Endothelial cell of umbilical vein (primary cell): ENCODE results near the gene PNPLA7. TPM values are rescaled to one million over a fixed set of nuclear protein-coding genes. Genes with fewer than 3 reads are reported as not detected.

Source experiments
- BruUV-seq: library from RNA; stranded (reverse); fragments of 400-500 nt; replicated peaks from 2 replicates; lab custom pipeline; 2021; lab: Mats Ljungman, UMichigan
- CTCF ChIA-PET: fragments of 300-600, 350-600 bp; sonication (Branson Sonifier 250); formaldehyde crosslinking; loops from one replicate; lab custom pipeline; 2021; ENCODE audit warnings: antibody characterized with exemption, inconsistent platforms; lab: Charles Lee
- POLR2A ChIA-PET: fragments of 300-600, 350-600 bp; sonication (Branson Sonifier 250); formaldehyde crosslinking; loops from one replicate; lab custom pipeline; 2021; ENCODE audit warnings: antibody characterized with exemption, inconsistent platforms; lab: Charles Lee
- DNase-seq: peaks from one replicate; pipeline ENCODE4 v3.0.0-alpha.2; 2011; ENCODE audit warnings: low read depth, low spot score
- FAIRE-seq: peaks from 2 replicates; lab custom pipeline; 2011; peaks lifted over from hg19 to GRCh38; lab: Jason Lieb, UNC
- H2AFZ ChIP-seq: 2 replicates; pipeline ENCODE4 v1.6.0; 2012; ENCODE audit warnings: low read depth, low read length, control low read depth, inconsistent platforms
- H3K27ac ChIP-seq: 2 replicates; pipeline ENCODE4 v1.5.1; 2011; ENCODE audit warnings: low read depth, mild to moderate bottlenecking, control low read depth, low read length, moderate library complexity; ENCODE audit not compliant: insufficient read depth
- H3K27me3 ChIP-seq, 2 experiments: 2 replicates each; pipeline versions ENCODE4 v1.6.0 to v1.6.1; 2011; ENCODE audit warnings: low read length in 2 of 2, mixed read lengths in 1 of 2; ENCODE audit not compliant: control insufficient read depth in 2 of 2, insufficient read depth in 2 of 2
- H3K36me3 ChIP-seq, 2 experiments: 2 replicates in 1 of 2; 3 replicates in 1 of 2; pipeline ENCODE4 v1.5.1; 2011; ENCODE audit warnings: low read length in 2 of 2, mild to moderate bottlenecking in 1 of 2, moderate library complexity in 1 of 2; ENCODE audit not compliant: control insufficient read depth in 2 of 2, insufficient read depth in 2 of 2; ENCODE audit errors: extremely low read depth in 1 of 2
- H3K4me1 ChIP-seq: 3 replicates; pipeline ENCODE4 v1.5.1; 2011; ENCODE audit warnings: mild to moderate bottlenecking, low read length; ENCODE audit not compliant: control insufficient read depth, insufficient read depth; ENCODE audit errors: extremely low read depth
- H3K4me2 ChIP-seq: 2 replicates; pipeline ENCODE4 v1.6.1; 2011; ENCODE audit warnings: low read length, control low read depth, mixed read lengths; ENCODE audit not compliant: insufficient read depth
- H3K4me3 ChIP-seq, 3 experiments: fragments of 200-600 bp in 1 of 3; sonication (generic), shearing (Covaris generic) in 1 of 3; replicated peaks in 1 of 3; 2 replicates each; pipeline ENCODE4 v1.5.1; 2011 to 2016; ENCODE audit warnings: control low read depth in 3 of 3, low read length in 3 of 3, mild to moderate bottlenecking in 2 of 3, inconsistent platforms in 1 of 3, low read depth in 1 of 3, moderate library complexity in 1 of 3; ENCODE audit not compliant: insufficient read depth in 1 of 3
- H3K79me2 ChIP-seq: 2 replicates; pipeline ENCODE4 v1.6.0; 2012; ENCODE audit warnings: low read length, inconsistent platforms; ENCODE audit not compliant: control insufficient read depth, insufficient read depth
- H3K9ac ChIP-seq: replicated peaks from 2 replicates; pipeline ENCODE3; 2011; ENCODE audit warnings: low read length, control low read depth; ENCODE audit not compliant: insufficient read depth; ENCODE audit errors: extremely low read depth
- H3K9me1 ChIP-seq: replicated peaks from 3 replicates; pipeline ENCODE4 v1.6.0; 2011; ENCODE audit warnings: mild to moderate bottlenecking, low read length; ENCODE audit not compliant: control insufficient read depth, insufficient read depth; ENCODE audit errors: extremely low read depth
- H3K9me3 ChIP-seq: replicated peaks from 2 replicates; pipeline ENCODE4 v1.5.1; 2012; ENCODE audit warnings: low read length, inconsistent platforms; ENCODE audit not compliant: control insufficient read depth, insufficient read depth
- H4K20me1 ChIP-seq: replicated peaks from 2 replicates; pipeline ENCODE3; 2011; ENCODE audit warnings: mild to moderate bottlenecking, low read length; ENCODE audit not compliant: control insufficient read depth, insufficient read depth; ENCODE audit errors: extremely low read depth
- CTCF ChIP-seq, 2 donors: IDR thresholded peaks; 1 replicate in 1 of 2; 2 replicates in 1 of 2; pipeline ENCODE4 v1.5.1; 2011; ENCODE audit warnings: low read length in 2 of 2, mild to moderate bottlenecking in 2 of 2, moderate library complexity in 2 of 2, control low read depth in 1 of 2, inconsistent platforms in 1 of 2, low read depth in 1 of 2; ENCODE audit not compliant: insufficient read depth in 1 of 2; ENCODE audit errors: extremely low read depth in 1 of 2
- EZH2 ChIP-seq: IDR thresholded peaks from 2 replicates; pipeline ENCODE4 v1.6.1; 2012; ENCODE audit warnings: borderline replicate concordance, low read depth, mild to moderate bottlenecking, moderate library complexity, low read length, inconsistent platforms; ENCODE audit not compliant: severe bottlenecking
- FOS ChIP-seq: IDR thresholded peaks from 2 replicates; pipeline ENCODE4 v1.6.1; 2011; ENCODE audit warnings: mild to moderate bottlenecking, low read length, moderate library complexity, borderline replicate concordance; ENCODE audit not compliant: insufficient read depth
- JUN ChIP-seq: IDR thresholded peaks from 2 replicates; pipeline ENCODE4 v1.6.1; 2011; ENCODE audit warnings: borderline replicate concordance, low read depth; ENCODE audit not compliant: insufficient read length, insufficient read depth
- MAX ChIP-seq: IDR thresholded peaks from 2 replicates; pipeline ENCODE4 v1.6.1; 2011; ENCODE audit not compliant: insufficient read depth, insufficient read length
- MYC ChIP-seq: IDR thresholded peaks from one replicate; pipeline ENCODE4 v1.6.1; 2011; ENCODE audit warnings: mild to moderate bottlenecking, low read depth, low read length
- POLR2A ChIP-seq: IDR thresholded peaks from 2 replicates; pipeline ENCODE4 v1.6.1; 2012; ENCODE audit warnings: low read depth, mild to moderate bottlenecking, control low read depth, low read length
- POLR2AphosphoS5 ChIP-seq: IDR thresholded peaks from 2 replicates; pipeline ENCODE4 v1.6.1; 2012; ENCODE audit warnings: low read depth, mild to moderate bottlenecking, control low read depth, low read length, moderate library complexity; ENCODE audit not compliant: insufficient read depth
- dilution Hi-C: fragments of 300-500 bp; cut with MboI; formaldehyde crosslinking; loops from one replicate; pipeline ENCODE4 v1.15.0; 2019; ENCODE audit warnings: low sequenced_read_pairs; ENCODE audit not compliant: extremely low pct_ligation_motif_present
- intact Hi-C: fragments of 100-400 bp; cut with micrococcal nuclease; formaldehyde crosslinking; loops from one replicate; pipeline ENCODE4 v1.10.0; 2022
- polyA plus RNA-seq, 4 experiments: library from polyadenylated mRNA; depleted of rRNA in 3 of 4; stranded (reverse) in 3 of 4; unstranded in 1 of 4; fragments of >200 nt; gene quantifications; 2 replicates each; pipeline versions ENCODE4 v1.2.1 to v1.2.3, GENCODE V29; 2011 to 2012; ENCODE audit warnings: missing spikeins in 1 of 4
- total RNA-seq: library from RNA; stranded (reverse); gene quantifications from 2 replicates; pipeline ENCODE4 v1.2.3, GENCODE V29; 2021

PNPLA7 gene
- total and polyA plus RNA-seq, 2 donors (not counting 3 experiments of a cell fraction or from before 2014, with no cell fraction given) = 1.0 to 1.9 TPM

- intact Hi-C loops (no loop called here), dilution Hi-C loops (no loop called here)
- ChIA-PET CTCF (interaction anchor here (4.6 kb wide), 1 partner anchor 109 kb away, joined by 36 read pairs; the partner anchor contains the start of gene NRARP), POLR2A (no interaction called here)
- no peaks in the 10 kb centered on the region for H3K27me3 ChIP-seq
- H3K36me3 ChIP-seq = no peaks in the 10 kb centered on the region
- peak overlapping the region; percentile 45 for H3K9ac ChIP-seq
- peak overlapping the region; percentile 23 for H3K4me2 ChIP-seq
- TF ChIP-seq CTCF (IDR thresholded peaks at IDR 0.05; ENCODE audit: extremely low read depth in 1 of 2, insufficient read depth in 1 of 2, low read depth in 1 of 2, low read length in 2 of 2) (no peak), POLR2A (peak; percentile 42)
- peak overlapping the region; percentile 75 for H3K27ac ChIP-seq
- H2AFZ ChIP-seq = no peak overlapping the region
- H3K9me3 ChIP-seq = no peaks in the 10 kb centered on the region
- no peaks in the 10 kb centered on the region for H4K20me1 ChIP-seq
- peaks cover 16% of the 10 kb centered on the region for H3K79me2 ChIP-seq
- peaks cover 33% of the 10 kb centered on the region for H3K4me1 ChIP-seq
- FAIRE-seq = no peak
- no peak for DNase-seq
- no TSS peak for BruUV-seq
- H3K4me3 ChIP-seq = no peak overlapping the region
- H3K9me1 ChIP-seq = no peaks in the 10 kb centered on the region
These were observed 138.9 kb downstream of the PNPLA7 start for GRCh38 chr9:137411260-137411644.

GRCh38 chr9:137410891-137411249 lies 139.3 kb downstream of the PNPLA7 start:
- Histone ChIP-seq H2AFZ (no peak overlapping the region), H3K36me3 (no peaks in the 10 kb centered on the region), H3K4me3 (no peak overlapping the region), H4K20me1 (no peaks in the 10 kb centered on the region), H3K9ac (no peak overlapping the region), H3K4me1 (peaks cover 35% of the 10 kb centered on the region), H3K9me3 (no peaks in the 10 kb centered on the region), H3K27me3 (no peaks in the 10 kb centered on the region), H3K27ac (peak overlapping the region; percentile 75), H3K79me2 (peaks cover 12% of the 10 kb centered on the region), H3K9me1 (no peaks in the 10 kb centered on the region), H3K4me2 (no peak overlapping the region)
- no TSS peak for BruUV-seq
- dilution Hi-C loops (no loop called here), intact Hi-C loops (no loop called here)
- ChIA-PET CTCF (interaction anchor here (4.6 kb wide), 1 partner anchor 109 kb away, joined by 36 read pairs; the partner anchor contains the start of gene NRARP), POLR2A (no interaction called here)
- FAIRE-seq = no peak
- DNase-seq = no peak
- TF ChIP-seq MYC (no peak), POLR2A (no peak), JUN (no peak), POLR2AphosphoS5 (no peak), CTCF (IDR thresholded peaks at IDR 0.05; ENCODE audit: extremely low read depth in 1 of 2, insufficient read depth in 1 of 2, low read depth in 1 of 2, low read length in 2 of 2) (no peak), EZH2 (no peak), MAX (no peak), FOS (no peak)
